SHP77 treated with DMSO at 0.1 percent for 48 hours (cell line): ENCODE results near the gene TAB2.

Experiments used
- DNase-seq: peaks from one replicate; lab custom pipeline; 2025; lab: John Stamatoyannopoulos, UW

Gene TAB2, protein sequence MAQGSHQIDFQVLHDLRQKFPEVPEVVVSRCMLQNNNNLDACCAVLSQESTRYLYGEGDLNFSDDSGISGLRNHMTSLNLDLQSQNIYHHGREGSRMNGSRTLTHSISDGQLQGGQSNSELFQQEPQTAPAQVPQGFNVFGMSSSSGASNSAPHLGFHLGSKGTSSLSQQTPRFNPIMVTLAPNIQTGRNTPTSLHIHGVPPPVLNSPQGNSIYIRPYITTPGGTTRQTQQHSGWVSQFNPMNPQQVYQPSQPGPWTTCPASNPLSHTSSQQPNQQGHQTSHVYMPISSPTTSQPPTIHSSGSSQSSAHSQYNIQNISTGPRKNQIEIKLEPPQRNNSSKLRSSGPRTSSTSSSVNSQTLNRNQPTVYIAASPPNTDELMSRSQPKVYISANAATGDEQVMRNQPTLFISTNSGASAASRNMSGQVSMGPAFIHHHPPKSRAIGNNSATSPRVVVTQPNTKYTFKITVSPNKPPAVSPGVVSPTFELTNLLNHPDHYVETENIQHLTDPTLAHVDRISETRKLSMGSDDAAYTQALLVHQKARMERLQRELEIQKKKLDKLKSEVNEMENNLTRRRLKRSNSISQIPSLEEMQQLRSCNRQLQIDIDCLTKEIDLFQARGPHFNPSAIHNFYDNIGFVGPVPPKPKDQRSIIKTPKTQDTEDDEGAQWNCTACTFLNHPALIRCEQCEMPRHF

DNA sequence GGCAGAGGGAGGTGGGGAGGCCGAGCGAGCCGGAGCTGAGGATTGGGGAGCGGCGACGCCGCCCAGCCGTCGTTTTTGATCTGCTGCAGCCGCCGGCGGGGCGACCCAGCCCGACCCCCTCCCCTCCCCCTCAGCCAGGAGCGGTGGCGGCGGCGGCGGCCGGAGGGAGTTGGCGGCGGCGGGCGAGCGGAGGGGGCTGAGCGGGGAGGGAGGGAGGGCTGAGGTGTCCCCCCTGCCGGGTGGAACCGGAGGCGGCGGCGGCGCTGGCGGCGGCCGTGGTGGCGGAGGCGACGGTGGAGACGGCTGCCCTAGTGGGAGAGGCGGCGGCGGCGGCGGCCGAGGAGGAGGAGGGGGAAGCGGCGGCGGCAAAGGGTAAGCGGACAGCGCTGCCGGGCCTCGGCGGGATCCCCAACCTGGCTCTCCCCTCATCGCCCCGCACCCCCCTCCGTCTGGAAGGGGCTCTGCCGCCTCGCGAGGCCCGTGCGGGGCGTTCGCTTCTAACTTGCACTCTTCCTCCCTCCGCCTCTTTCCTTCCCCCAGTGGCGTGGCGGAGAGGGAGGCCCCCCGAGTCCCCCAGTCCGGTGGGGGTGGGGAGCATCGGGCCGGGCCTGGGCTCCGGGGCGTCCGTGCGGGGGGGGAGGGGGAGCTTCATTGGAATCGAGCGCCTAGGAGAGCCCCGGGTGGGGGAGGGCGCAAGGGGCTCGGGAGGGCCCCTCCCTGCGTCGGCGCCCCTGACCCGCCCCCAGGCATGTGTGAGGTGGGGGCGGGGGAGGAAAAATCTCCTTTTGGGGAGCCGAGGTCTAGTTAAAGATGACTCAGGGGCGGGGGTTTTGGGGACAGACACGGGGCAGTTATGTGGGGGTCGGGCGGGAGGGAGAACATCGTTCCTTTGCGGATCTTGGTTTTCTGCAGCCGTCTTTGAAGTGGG is at the start of gene TAB2:
TAB2 (plus strand) TSS at position 69 of the 928 bp plus-strand sequence. CDS start 52,286 bp downstream, outside the sequence.
- no peak for DNase-seq

DNA sequence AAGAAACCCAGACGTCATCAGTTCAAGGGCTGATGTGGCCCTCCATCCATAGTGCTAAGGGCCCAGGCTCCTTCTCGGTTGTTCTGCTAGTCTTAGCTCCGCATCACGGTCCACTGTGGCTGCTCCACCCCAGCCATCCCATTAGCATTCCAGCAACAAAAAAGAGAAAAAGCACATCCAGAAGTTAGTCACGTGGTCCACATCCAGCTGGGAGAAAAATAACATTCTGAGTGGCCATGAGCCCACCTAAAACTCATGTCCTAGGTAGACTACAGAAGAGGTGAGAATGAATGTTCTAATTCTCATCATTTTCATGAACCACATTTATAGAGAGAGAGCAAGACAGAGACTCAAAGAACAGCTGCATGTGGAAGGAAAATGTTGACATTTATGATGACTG is 49.4 kb upstream of the TAB2 start:
- no peak for DNase-seq

GRCh38 chr6:149268768-149269167 is 48.7 kb upstream of the TAB2 start:
- no peak for DNase-seq

GRCh38 chr6:149270616-149271015 is 46.9 kb upstream of the TAB2 start:
- DNase-seq, result no peak

DNA sequence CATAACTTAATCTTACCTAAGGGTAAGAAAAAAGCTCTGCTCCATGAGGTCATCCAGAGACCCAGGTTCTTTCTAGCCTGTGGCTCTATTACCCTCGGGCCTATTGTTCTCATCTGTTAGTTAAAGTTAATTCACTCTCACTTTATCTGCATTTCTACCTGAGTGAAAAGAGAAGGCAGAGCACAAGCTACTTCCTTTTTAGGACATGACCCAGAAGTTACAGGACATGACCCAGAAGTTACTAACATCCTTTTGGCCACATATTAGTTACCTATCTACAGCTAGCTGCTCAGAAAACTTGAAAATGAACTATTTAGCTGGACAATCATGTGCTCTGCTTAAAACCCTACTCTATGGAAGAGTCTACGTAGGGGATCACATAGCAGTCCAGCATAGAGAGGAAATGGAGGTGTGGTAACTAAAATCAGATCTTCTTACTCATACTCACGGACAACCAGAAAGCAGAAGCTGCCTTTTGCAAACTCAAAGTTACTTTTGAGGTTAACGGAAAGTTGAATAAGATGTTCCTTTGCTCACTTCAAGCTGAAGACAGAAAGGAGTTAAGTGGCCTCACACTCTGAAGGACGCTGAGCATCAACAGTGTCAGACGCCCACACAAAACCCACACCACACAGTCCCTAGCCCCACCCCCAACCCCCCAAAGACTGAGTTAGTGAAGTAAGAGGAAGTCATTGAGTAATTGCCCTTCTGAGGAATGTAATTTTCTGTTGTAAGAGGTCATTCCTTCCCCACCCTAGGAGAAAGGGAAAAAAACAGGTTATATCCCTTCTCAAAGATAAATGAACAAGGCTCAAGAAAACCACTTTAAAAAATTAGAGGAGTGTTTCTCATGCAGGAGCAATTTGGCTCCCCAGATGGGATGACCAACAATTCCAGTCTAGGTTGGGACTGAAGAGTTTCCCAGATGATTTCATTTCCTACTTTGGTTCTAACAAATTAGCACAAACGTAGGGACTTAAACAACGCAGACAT is 45.9 kb upstream of the TAB2 start:
- no peak for DNase-seq

DNA sequence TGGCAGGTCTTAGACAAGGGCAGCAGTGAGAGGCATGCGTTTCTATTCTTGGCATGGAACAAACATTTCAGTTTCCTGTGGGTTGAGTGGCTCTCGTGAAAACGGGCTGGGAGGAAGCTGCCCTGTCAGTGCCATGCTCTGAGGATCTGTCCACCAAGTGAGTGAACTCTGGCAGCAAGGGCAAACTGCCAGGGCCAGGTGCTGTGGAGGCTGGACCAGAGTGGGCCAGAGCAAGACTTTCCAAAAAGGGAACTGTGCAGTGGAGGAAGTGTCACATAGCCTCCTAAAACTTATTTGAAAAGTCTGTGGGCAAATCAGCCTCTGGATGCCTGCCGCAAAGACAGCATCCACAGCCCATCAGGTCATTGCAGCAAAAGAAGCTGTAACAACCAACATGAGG is 44.2 kb upstream of the TAB2 start:
- no peak for DNase-seq

GRCh38 chr6:149275621-149276020 is 41.9 kb upstream of the TAB2 start:
- DNase-seq, result no peak

- DNase-seq, result no peak
Observed at GRCh38 chr6:149277621-149278020, 39.9 kb upstream of the TAB2 start.

DNA sequence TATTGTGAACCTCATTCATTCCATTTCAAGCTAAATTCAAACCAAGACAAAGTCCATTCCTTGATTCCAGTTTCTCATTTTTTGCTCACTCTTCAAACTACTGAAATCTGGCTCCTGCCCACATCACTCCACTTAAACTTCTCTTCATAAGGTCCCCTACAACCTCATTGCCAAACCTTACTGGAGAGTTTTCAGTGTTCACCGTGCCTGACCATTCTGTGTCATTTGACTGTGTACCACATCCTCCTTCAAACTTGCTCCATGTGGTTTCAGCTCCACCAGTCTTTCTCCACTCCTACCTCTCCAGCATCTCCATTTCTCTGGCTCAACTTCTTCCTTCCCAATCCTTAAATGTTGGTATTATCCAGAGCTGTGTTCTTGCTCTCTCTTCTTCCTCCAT is 38.5 kb upstream of the TAB2 start:
- DNase-seq, result no peak

- no peak for DNase-seq
Observed at GRCh38 chr6:149284904-149285303, 32.6 kb upstream of the TAB2 start.

GRCh38 chr6:149285626-149286025 is 31.9 kb upstream of the TAB2 start:
- DNase-seq, result no peak

DNA sequence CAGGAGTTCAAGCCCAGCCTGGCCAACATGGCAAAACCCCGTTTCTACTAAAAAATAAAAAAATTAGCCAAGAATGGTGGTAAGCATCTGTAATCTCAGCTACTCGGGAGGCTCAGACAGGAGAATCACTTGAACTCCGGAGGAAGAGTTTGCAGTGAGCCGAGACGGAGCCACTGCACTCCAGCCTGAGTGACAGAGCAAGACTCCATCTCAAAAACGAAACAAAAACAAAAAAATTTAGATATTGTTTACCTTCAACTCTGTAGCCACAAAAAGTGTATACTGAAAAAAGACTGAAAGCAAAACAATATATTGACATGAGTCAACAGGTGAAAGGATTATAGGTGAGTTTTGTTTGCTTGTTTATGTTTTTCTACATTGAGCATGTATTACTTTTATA is 30.6 kb upstream of the TAB2 start:
- DNase-seq, result no peak

DNA sequence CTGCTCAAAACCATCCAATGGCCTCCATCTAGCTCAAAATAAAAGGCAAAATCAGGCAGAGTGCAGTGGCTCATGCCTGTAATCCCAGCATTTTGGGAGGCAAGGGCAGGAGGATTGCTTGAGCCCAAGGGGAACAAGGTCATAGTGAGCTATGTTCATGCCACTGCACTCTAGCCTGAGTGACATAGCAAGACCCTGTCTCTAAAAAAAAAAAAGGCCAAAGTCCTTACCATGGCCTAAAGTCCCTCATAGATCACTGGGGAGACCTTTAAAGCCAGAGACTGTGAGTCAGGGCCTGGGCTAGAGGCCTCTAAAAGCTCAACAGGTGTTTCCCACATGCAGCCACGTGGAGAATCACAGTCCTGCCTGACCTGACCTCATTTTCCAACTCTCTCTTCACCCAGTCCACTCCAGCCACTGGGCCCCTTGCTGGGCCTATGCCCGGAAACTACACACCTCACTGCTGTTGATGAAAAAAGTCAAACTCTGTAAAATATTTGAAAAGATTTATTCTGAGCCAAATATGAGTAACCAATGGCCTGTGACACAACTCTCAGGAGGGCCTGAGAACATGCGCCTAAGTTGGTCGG is 28.2 kb upstream of the TAB2 start:
- DNase-seq, result no peak

GRCh38 chr6:149289966-149290365 is 27.5 kb upstream of the TAB2 start:
- no peak for DNase-seq

GRCh38 chr6:149293244-149293643 is 24.3 kb upstream of the TAB2 start:
- no peak for DNase-seq

- DNase-seq, result no peak
Observed at GRCh38 chr6:149300563-149300962, 16.9 kb upstream of the TAB2 start.

GRCh38 chr6:149302723-149303122 is 14.8 kb upstream of the TAB2 start:
- DNase-seq, result no peak

- DNase-seq, result no peak
Observed at GRCh38 chr6:149303468-149303867, 14.0 kb upstream of the TAB2 start.

GRCh38 chr6:149305372-149305771 is 12.1 kb upstream of the TAB2 start:
- no peak for DNase-seq

- DNase-seq, result no peak
Observed at GRCh38 chr6:149306967-149307366, 10.5 kb upstream of the TAB2 start.

- no peak for DNase-seq
Observed at GRCh38 chr6:149311293-149311692, 6.2 kb upstream of the TAB2 start.
